Thyroid gland (tissue), 4 donors: ENCODE data around the gene VWA3B.

ENCODE experiments used
- CTCF ChIP-seq, 6 experiments: fragments of 200-600 bp in 3 of 6; fragments of 450-650 bp in 3 of 6; sonication (generic) in 3 of 6; IDR thresholded peaks; one replicate each; pipeline ENCODE4 v1.5.1; 2016 to 2019; ENCODE audit warnings: antibody characterized with exemption in 6 of 6, mild to moderate bottlenecking in 2 of 6, inconsistent platforms in 1 of 6, moderate library complexity in 1 of 6
- POLR2A ChIP-seq, 2 donors: fragments of 450-650 bp; IDR thresholded peaks; one replicate each; pipeline ENCODE4 v1.6.1; 2017; ENCODE audit warnings: antibody characterized with exemption in 2 of 2, mild to moderate bottlenecking in 2 of 2, moderate library complexity in 1 of 2

- no peak for TF ChIP-seq POLR2A (IDR thresholded peaks at IDR 0.05)
- TF ChIP-seq CTCF (IDR thresholded peaks at IDR 0.05), result no peak
Measured at GRCh38 chr2:98137196-98137595, 50.2 kb downstream of the VWA3B start.
